GM19463 (cell line): ENCODE data around the gene LRRC55.
"Not testable (repeated sequence)": the region's sequence is repeated elsewhere in the genome, so short reads cannot be mapped to it uniquely, and the experiment has no call there.

Experiments
- ATAC-seq: cut with Tn5 transposase; IDR thresholded peaks from one replicate; pipeline ENCODE4 v1.9.1; 2021; ENCODE audit warnings: mild to moderate bottlenecking, moderate library complexity; ENCODE audit not compliant: unreplicated experiment

LRRC55 gene

GRCh38 chr11:57160665-57161064 is 21.1 kb upstream of the LRRC55 start:
- ATAC-seq: no peak

DNA sequence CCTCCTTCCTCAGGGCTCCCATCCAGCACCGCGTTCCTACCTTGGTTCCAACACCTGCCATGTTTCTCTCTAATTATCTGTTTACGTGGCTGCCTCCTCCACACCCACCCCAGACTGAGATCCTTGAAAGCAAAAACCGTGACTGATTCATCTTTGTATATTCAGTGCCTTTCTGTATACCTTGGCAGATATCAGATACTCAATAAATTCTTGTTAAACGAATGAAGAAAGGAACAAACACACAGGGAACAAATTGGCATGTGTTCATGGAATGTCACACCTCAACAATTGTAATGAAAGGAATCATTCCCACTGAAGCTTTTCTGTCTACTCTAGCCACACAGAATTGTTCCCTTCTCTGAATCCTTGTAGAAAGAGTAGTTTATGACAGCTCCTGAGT is 20.4 kb upstream of the LRRC55 start:
- ATAC-seq: no peak

DNA sequence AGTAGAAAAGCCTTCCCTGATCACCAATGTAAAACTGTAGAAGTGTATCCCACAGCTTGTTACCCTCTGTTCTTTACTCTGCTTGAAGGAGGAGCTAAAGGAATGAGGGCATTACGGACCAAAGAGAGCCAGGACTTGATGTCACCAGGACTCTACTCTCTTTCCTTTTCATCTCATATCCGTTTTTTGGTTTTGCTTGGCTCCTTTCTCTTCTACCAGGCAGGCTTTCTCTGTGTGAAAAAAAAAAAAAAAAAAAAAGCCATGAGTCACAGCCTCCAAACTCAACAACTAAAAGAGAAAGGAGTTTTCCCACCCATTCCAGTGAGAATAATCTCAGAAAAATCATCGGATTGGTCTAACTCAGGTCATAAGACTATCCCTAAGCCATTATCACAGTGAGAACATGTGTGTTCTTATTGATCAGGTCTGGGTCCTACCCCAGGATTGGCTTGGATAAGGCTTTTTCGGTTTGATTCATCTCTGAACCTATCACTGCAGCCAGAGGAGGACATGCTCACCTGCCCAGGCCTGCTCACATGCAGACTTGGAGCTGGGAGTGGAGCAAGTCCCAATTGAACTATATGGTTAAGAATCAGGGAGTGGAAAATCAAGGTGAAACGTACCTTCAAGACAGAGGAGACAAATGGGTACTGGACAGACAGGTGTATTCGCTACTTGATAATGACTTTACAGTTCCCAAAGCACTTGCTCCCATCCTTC is 19.4 kb upstream of the LRRC55 start:
- no peak for ATAC-seq

DNA sequence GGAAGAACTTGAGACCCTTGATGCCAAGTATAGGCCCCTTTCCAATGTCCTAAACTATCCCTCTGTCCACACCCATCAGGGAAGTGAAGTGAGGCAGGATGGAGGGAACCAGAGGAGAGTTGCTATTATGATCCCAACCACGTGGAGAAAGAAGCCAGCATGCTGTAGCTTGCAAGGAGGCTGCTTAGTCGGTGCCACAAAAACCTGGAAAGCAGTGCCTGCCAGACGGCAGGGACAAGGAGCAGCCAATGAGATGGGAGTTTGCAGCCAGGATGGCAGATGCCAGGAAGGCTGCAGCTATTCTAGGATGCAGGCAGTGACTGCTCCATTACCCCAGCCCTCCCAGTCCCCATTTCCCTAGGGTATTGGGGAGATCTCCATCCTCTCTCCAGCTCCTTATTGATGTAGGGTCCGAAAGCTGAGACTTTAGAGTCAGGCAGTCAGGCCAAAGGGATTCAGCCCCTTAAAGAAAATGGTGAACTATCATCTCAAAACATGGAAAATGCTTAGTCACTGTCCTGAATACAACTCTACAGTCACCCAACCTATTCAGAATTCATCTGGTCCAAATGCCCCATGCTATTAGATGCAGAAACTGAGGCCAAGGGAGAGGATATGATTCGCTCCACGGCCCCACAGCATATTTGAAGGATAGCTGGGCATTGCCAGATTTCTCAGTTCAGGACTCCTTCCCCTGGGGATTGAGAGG is 18.4 kb upstream of the LRRC55 start:
- ATAC-seq: no peak

DNA sequence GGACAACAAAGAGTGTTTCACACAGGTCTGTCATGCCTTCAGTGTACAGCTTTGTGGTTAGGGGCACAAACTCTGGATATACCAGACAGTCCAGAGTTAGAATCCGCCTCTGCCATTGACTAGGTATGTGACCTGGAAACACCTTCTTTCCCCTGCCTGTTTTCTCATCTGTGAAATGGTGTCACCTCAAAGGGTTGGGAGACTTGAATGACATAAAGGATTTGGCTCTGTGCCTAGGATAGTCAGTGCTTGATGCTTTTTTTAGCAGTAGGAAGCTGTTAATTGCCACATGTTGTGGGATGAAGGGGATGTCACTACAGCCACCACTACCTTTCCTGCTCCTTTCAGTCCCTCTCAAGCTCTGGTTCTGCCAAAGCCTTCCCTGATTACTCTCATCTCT is 17.4 kb upstream of the LRRC55 start:
- no peak for ATAC-seq

DNA sequence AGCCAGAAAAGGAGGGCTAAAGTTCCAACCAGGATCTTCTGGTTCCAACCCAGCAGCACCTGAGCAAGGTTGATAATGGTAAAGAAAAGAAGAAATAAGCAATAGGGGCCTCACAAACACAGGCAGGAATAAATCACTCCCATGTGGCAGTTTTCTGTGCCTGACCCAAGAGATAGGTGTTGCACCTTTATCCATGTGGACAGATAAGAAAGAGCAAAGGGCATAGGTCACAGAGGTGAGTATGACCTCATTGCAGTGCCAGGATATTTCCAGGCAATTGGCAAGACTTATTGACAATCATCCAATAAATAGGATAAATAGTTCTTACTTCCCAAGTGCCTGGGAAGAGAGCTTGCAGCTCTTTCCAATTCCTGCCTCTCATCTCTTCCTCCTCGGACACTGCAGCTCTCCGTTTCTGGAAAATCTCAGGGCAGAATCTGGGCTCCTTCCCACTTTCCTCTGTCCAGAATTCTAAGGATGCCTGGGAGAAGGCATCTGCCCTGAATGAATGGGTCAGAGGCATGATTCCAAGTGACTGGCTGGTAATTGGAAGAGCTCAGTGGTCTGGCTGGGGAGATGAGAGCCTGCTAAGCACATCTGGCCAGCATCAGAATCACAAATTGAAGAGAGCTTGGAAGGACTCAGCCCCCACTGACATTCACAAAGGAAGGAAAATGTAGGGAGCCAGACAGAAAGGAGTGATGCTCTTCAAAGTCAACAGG is 14.5 kb upstream of the LRRC55 start:
- no peak for ATAC-seq

DNA sequence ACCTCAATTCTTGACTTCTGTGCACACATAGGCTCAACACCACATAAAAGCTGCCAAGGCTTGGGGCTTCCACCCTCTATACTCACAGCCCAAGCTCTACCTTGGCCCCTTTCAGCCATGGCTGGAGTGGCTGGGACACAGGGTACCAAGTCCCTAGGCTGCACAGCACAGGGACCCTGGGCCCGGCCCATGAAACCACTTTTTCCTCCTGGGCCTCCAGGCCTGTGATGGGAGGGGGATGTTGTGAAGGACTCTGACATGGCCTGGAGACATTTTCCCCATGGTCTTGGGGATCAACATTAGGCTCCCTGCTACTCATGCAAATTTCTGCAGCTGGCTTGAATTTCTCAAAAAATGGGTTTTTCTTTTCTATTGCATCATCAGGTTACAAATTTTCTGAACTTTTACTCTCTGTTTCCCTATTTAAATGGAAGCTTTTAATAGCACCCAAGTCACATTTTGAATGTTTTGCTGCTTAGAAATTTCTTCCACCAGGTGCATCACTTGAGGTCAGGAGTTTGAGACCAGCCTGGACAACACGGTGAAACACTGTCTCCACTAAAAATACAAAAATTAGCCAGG is 11.9 kb upstream of the LRRC55 start:
- not testable (repeated sequence) for ATAC-seq

DNA sequence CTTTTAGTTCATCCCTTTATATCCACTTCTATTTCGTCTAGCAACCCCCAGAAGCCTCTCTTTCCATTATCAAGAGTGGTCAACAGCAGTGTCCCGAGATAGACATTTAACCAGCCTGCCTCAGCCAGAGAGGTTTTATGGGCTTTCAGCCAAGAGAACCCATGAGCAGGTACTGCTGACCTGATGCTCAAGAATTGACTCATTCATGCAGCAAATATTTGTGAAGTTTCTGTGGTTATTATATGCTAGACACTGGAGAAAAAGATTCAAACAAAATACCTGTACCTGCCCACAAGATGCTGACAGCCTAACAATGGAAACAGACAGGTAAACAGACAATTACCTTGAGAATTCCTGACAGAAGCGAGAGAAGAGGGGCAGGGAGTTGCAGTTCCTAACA is 9.7 kb upstream of the LRRC55 start:
- no peak for ATAC-seq

- no peak for ATAC-seq
Observed at GRCh38 chr11:57174656-57175055, 7.1 kb upstream of the LRRC55 start.

GRCh38 chr11:57175478-57175877 is 6.3 kb upstream of the LRRC55 start:
- no peak for ATAC-seq

- ATAC-seq: no peak
Observed at GRCh38 chr11:57178334-57178733, 3.4 kb upstream of the LRRC55 start.

DNA sequence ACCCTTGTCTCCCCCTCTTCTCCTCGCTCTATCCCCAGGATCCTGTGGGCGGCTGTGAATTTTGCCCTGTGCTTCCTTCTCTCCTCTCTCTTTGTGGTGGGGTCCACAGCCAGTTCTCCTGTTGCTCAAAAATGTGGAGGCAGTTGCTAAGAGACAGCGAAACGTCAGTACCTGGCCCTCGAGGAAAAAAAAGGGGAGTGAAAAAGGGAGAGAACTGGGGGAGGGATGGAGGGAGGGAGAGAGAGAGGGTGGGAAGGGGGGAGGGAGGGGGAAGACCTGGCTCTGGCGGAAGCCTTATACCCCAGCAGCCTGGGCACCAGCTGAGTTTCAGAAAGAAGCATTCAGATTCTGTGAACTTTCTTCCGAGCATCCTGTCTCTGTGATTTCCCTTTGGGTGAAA is 2.1 kb upstream of the LRRC55 start:
- no peak for ATAC-seq

DNA sequence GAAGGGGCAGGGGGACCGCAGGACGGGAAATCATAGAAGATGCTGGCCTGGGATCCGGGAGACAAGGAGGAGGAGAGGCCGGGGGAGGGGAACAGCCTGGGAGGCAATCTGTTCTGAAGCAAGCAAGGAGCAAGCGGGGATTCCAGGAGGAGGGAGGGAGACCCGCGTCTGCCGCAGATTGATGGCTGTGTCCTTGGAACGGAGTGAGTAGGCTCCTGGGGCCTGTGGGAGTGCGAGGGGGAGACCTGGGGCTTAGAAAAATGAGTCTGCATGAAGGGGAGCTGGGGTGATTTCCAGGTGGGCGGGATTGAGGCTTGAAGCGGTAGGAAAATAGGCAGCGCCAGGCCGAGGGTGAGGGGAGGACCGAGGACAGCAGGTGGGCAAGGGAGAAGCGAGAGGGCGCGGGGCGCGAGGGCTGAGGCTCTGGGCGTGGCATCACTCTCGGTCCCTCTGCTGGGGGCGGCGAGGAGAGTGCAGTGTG is 1.6 kb upstream of the LRRC55 start:
- no peak for ATAC-seq

- ATAC-seq: no peak
Observed at GRCh38 chr11:57180964-57181363, 789 bp upstream of the LRRC55 start.

GRCh38 chr11:57182896-57183295 is 1.1 kb downstream of the LRRC55 start:
- ATAC-seq: no peak

DNA sequence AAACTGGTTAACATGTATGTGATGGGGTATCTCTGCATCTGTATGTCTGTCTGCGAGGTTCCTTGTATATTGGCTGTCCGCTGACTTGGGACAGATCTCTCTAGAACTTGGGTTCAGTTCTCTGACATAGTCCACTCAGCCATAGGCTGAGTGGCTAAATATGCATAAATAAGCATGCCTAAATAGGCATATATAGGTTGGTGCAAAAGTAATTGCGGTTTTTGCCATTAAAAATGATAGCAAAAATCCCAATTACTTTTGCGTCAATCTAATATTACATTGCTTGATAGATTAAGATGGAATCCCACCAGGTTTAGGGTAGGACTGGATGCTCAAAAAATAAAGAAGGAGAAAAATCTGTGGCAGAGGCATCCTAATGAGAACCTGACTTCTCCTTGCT is 8.8 kb downstream of the LRRC55 start:
- no peak for ATAC-seq

- ATAC-seq: no peak
Observed at GRCh38 chr11:57191311-57192219, 9.8 kb downstream of the LRRC55 start.

DNA sequence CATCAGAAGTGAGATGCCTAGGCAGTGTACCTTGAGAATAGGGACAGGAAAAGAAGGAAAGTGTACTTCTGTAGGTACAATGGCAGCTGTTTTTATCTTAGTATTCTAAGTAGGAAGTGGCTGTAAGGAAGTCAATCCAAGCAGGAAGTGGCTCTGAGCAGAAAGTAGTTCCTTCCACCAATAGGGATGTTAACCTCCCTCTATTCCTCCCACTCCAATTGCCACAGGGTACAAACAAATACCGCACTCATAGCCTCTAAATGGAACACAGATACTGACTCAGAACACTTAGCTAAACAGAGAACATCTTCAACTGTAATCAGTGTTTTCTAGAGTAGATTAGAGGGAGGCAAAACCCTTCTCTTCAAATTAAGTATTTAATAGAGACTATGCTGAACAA is 10.6 kb downstream of the LRRC55 start:
- ATAC-seq: no peak

- no peak for ATAC-seq
Observed at GRCh38 chr11:57196596-57196995, 14.8 kb downstream of the LRRC55 start.

DNA sequence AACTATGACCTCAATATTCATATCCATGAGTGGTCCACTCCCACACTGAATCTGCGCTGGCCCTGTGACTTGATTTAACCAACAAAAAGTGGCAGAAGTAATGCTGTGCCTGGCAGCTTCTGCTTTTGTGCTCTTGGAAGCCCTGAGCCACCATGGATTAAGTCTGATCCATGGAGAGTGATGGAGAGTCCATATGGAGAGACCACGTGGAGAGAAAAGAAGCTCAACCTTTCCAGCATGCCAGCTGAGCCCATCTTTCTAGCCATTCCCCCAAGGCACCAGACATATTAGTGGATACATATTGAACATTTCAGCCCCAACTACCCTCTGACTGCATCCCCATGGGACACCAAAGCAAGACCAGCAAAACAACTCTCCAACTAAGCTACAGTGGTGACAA is 16.0 kb downstream of the LRRC55 start:
- no peak for ATAC-seq
